Stomach (tissue), 9 donors: Measurements from ENCODE around the gene SUN1. TPM values are rescaled to one million over a fixed set of nuclear protein-coding genes. Genes with fewer than 3 reads are reported as not detected.

Source experiments
- DNase-seq, 2 donors: peaks; one replicate each; pipeline versions ENCODE4 v3.0.0 to v3.0.0-alpha.2; 2013 to 2019
- H3K27ac ChIP-seq, 5 donors: fragments of 200-600 bp in 4 of 5; sonication (generic) in 4 of 5; one replicate each; pipeline ENCODE4 v1.5.1; 2013 to 2019; ENCODE audit warnings: mild to moderate bottlenecking in 1 of 5, moderate library complexity in 1 of 5
- H3K27me3 ChIP-seq, 3 donors: fragments of 200-600 bp; sonication (generic); one replicate each; pipeline ENCODE4 v1.5.1; 2017 to 2019; ENCODE audit warnings: mixed run types in 1 of 3
- H3K36me3 ChIP-seq, 4 donors: fragments of 200-600 bp; sonication (generic); 1 replicate in 3 of 4; 2 replicates in 1 of 4; pipeline ENCODE4 v1.5.1; 2016 to 2019
- H3K4me1 ChIP-seq, 4 donors: fragments of 200-600 bp; sonication (generic); one replicate each; pipeline ENCODE4 v1.5.1; 2016 to 2019
- H3K4me3 ChIP-seq, 4 donors: fragments of 200-600 bp; sonication (generic) in 3 of 4; one replicate each; pipeline ENCODE4 v1.5.1; 2016 to 2019; ENCODE audit warnings: mild to moderate bottlenecking in 1 of 4
- H3K9me3 ChIP-seq, 4 donors: fragments of 200-600 bp; sonication (generic); one replicate each; pipeline ENCODE4 v1.5.1; 2016 to 2019
- CTCF ChIP-seq, 7 experiments: fragments of 450-650 bp in 4 of 7; fragments of 200-600 bp in 3 of 7; sonication (generic) in 3 of 7; IDR thresholded peaks; one replicate each; pipeline ENCODE4 v1.5.1; 2016 to 2019; ENCODE audit warnings: antibody characterized with exemption in 7 of 7, control low read depth in 2 of 7, mild to moderate bottlenecking in 1 of 7
- EP300 ChIP-seq: sonication (generic); formaldehyde crosslinking; IDR thresholded peaks from one replicate; pipeline ENCODE4 v1.6.1; 2017; ENCODE audit warnings: antibody characterized with exemption
- POLR2A ChIP-seq, 4 donors: fragments of 450-650 bp; IDR thresholded peaks; one replicate each; pipeline ENCODE4 v1.6.1; 2016; ENCODE audit warnings: antibody characterized with exemption in 4 of 4, control low read depth in 2 of 4, mild to moderate bottlenecking in 1 of 4, moderate library complexity in 1 of 4
- POLR2AphosphoS5 ChIP-seq, 3 donors: sonication (generic); formaldehyde crosslinking; IDR thresholded peaks; one replicate each; pipeline ENCODE4 v1.6.1; 2016; ENCODE audit warnings: antibody characterized with exemption in 3 of 3
- WGBS, 5 donors: extraction: QIAGEN DNeasy Blood & Tissue Kit in 3 of 5; methylation state at CpG; one replicate each; pipeline versions ENCODE4 v1.1.5 to v1.1.7; 2013 to 2018; 5-methylcytosine and 5-hydroxymethylcytosine counted together
- intact Hi-C: fragments of 100-400 bp; cut with DNase I; formaldehyde crosslinking; loops from one replicate; pipeline ENCODE4 v1.15.1; 2023; ENCODE audit warnings: low total_unique reads
- polyA plus RNA-seq, 3 donors: library from polyadenylated mRNA; stranded (reverse); fragments of 200-250 nt; gene quantifications; one replicate each; pipeline ENCODE4 v1.2.3, GENCODE V29; 2013
- total RNA-seq, 5 donors: library from RNA; depleted of rRNA; stranded (reverse); fragments of >200 nt; gene quantifications; one replicate each; pipeline versions ENCODE4 v1.1.0 to v1.2.3, GENCODE V29; 2014 to 2016
- donor health status: healthy with polysubstance abuse.
- donor health status: Bipolar disorder and iron deficiency.
- donor health status: healthy.

SUN1 gene
- total and polyA plus RNA-seq, 8 donors = 15.9 to 242 (median 117) TPM

GRCh38 chr7:875051-875450 is 42.8 kb downstream of the SUN1 start:
- DNase-seq = no peak
- no peaks in the 10 kb centered on the region for H3K27me3 ChIP-seq
- H3K4me3 ChIP-seq = no peak overlapping the region
- H3K27ac ChIP-seq = peak overlapping the region; percentile 80 to 95 (median 84)
- TF ChIP-seq EP300 (no peak), POLR2A (IDR thresholded peaks at IDR 0.05) (no peak), CTCF (IDR thresholded peaks at IDR 0.05) (no peak), POLR2AphosphoS5 (IDR thresholded peaks at IDR 0.05) (no peak)
- H3K36me3 ChIP-seq = peaks cover 23 to 32% (median 31%) of the 10 kb centered on the region in 4 donors
- WGBS, 5 donors = 45 to 66% (median 52%) methylated on average over 7 of the region's 7 CpGs
- intact Hi-C loops = no loop called here
- H3K4me1 ChIP-seq = peaks cover 35 to 74% (median 56%) of the 10 kb centered on the region in 4 donors
- no peaks in the 10 kb centered on the region for H3K9me3 ChIP-seq

- Histone ChIP-seq H3K27me3 (no peaks in the 10 kb centered on the region), H3K4me1 (peaks cover 35 to 79% (median 61%) of the 10 kb centered on the region in 4 donors), H3K4me3 (peak overlapping the region; percentile 38 to 86 (median 60)), H3K27ac (peak overlapping the region; percentile 80 to 95 (median 84)), H3K36me3 (peaks cover 20 to 27% (median 25%) of the 10 kb centered on the region in 4 donors), H3K9me3 (no peaks in the 10 kb centered on the region)
- DNase-seq = peak in 1 of 2 donors; percentile 43
- intact Hi-C loops = no loop called here
- WGBS, 5 donors = 67 to 76% (median 71%) methylated on average over 27 of the region's 27 CpGs
- no peak for TF ChIP-seq POLR2A (IDR thresholded peaks at IDR 0.05)
- no peak for TF ChIP-seq POLR2AphosphoS5 (IDR thresholded peaks at IDR 0.05)
- no peak for TF ChIP-seq CTCF (IDR thresholded peaks at IDR 0.05)
- no peak for TF ChIP-seq EP300
Observed at GRCh38 chr7:875476-876076, 43.3 kb downstream of the SUN1 start.

- H3K27ac ChIP-seq = peak within 1 kb of the TSS; percentile 88 to 98 (median 94)
- peak within 1 kb of the TSS; percentile 81 to 96 (median 84) for H3K4me3 ChIP-seq
- H3K27me3 ChIP-seq = no peaks in the 10 kb centered on the region
- H3K4me1 ChIP-seq = peaks cover 38 to 86% (median 69%) of the 10 kb centered on the region in 4 donors
- no peaks in the 10 kb centered on the region for H3K9me3 ChIP-seq
- H3K36me3 ChIP-seq = peaks cover 17 to 20% (median 19%) of the 10 kb centered on the region in 4 donors
- TF ChIP-seq CTCF (IDR thresholded peaks at IDR 0.05) (peak in 1 of 7 experiments; percentile 19), POLR2AphosphoS5 (IDR thresholded peaks at IDR 0.05) (peak; percentile 86 to 93 (median 91)), EP300 (no peak)
- intact Hi-C loops = no loop called here
- peak; percentile 98 to 99 for DNase-seq
- 0 to 1% (median 0%) methylated on average over 25 to 129 of the region's 129 CpGs for WGBS, 5 donors
Observed at GRCh38 chr7:876077-876971, 44.0 kb downstream of the SUN1 start, which contains the start of gene GET4. Gene GET4, plus strand, starts transcription at chr7:876554. Its CDS starts 92 bp downstream, at chr7:876646.

GRCh38 chr7:876972-877311 is 44.7 kb downstream of the SUN1 start:
- H3K4me1 ChIP-seq = peaks cover 41 to 87% (median 74%) of the 10 kb centered on the region in 4 donors
- 0 to 1% (median 1%) methylated on average over 20 to 26 of the region's 26 CpGs for WGBS, 5 donors
- H3K9me3 ChIP-seq = no peaks in the 10 kb centered on the region
- H3K36me3 ChIP-seq = peaks cover 11 to 13% (median 13%) of the 10 kb centered on the region in 4 donors
- peak overlapping the region; percentile 81 to 96 (median 84) for H3K4me3 ChIP-seq
- no peak for DNase-seq
- intact Hi-C loops = no loop called here
- H3K27me3 ChIP-seq = no peaks in the 10 kb centered on the region
- H3K27ac ChIP-seq = peak overlapping the region; percentile 88 to 98 (median 94)
- TF ChIP-seq EP300 (no peak), CTCF (IDR thresholded peaks at IDR 0.05) (no peak), POLR2AphosphoS5 (IDR thresholded peaks at IDR 0.05) (no peak), POLR2A (IDR thresholded peaks at IDR 0.05) (no peak)
